Stimulated activated CD8-positive, alpha-beta memory T cell treated with anti-CD3 and anti-CD28 coated beads, Interleukin-7, amount 100 ng/mL, for 1 hour (primary cell): ENCODE measurements around the gene ESPN.

Experiments
- DNase-seq, 2 donors: peaks; one replicate each; pipeline ENCODE4 v3.0.0-alpha.2; 2020; ENCODE audit warnings: low read depth in 2 of 2

ESPN gene

GRCh38 chr1:6498576-6499111 is 74.1 kb downstream of the ESPN start:
- no peak for DNase-seq

GRCh38 chr1:6499296-6499695 is 74.7 kb downstream of the ESPN start:
- DNase-seq = no peak

- DNase-seq = no peak
Observed at GRCh38 chr1:6500544-6501278, 76.1 kb downstream of the ESPN start.

GRCh38 chr1:6501279-6501813 is 76.8 kb downstream of the ESPN start:
- DNase-seq = no peak

DNA sequence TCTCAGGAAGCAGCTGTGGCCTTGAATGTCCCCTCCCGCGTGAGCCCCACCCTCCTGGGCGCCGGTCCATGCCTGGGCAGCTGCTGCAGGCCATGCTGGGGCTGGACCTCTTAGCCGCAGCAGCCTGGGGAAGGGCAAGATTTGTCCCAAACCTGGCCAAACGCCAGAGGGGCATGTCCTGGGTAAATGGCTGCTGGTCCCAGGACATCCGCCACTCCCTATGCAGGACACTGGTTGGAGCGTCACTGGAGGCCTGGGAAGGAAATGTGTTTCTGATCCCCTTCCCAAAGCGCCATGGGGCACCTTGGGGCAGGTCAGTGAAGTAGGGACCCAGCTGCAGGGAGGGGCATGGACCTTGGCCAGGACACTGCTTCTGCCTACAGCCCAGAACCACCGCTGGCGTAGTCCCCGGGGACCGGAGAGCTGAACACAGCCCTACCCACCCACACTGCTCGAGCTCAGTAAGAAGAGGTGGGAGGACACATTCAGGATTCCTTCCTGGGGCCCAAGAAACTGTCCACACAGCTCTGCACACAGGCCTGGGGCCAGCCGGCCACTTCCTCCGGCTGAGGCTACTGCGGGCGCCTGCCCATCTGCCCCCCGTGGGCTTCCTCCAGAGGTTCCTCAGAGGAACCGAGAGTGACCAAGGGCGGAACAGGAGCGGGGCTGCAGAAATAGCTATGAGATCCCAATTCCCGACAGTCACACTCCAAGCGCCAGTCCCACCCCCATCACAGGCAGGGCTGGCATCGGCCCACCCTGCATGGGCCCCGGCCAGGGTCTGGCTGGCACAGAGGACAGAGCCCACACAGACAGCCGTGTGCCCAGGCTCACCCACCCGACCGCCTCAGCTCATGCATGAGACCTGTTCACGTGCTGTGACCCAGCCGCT is 77.7 kb downstream of the ESPN start:
- no peak for DNase-seq

- DNase-seq = no peak
Observed at GRCh38 chr1:6503884-6504602, 79.5 kb downstream of the ESPN start.

DNA sequence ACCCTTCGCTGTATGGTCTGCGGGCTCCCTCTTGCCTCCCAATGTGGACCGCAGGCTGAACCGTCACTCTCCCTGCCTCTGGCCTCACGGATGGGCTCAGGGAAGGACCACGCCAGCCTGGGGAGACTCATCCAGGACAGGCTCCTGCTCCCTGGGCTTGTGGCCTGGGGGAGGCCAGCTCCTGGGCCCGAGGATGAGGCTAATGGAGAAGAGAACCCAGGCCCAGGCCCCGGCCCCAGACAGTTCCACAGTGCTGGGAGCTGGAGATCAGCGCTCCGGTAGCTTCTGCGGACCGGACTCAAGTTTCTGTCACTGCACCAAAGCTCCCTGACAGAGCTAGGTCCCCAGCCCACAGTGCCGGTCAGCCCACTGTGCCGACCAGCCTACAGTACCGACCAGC is 80.3 kb downstream of the ESPN start:
- no peak for DNase-seq

DNA sequence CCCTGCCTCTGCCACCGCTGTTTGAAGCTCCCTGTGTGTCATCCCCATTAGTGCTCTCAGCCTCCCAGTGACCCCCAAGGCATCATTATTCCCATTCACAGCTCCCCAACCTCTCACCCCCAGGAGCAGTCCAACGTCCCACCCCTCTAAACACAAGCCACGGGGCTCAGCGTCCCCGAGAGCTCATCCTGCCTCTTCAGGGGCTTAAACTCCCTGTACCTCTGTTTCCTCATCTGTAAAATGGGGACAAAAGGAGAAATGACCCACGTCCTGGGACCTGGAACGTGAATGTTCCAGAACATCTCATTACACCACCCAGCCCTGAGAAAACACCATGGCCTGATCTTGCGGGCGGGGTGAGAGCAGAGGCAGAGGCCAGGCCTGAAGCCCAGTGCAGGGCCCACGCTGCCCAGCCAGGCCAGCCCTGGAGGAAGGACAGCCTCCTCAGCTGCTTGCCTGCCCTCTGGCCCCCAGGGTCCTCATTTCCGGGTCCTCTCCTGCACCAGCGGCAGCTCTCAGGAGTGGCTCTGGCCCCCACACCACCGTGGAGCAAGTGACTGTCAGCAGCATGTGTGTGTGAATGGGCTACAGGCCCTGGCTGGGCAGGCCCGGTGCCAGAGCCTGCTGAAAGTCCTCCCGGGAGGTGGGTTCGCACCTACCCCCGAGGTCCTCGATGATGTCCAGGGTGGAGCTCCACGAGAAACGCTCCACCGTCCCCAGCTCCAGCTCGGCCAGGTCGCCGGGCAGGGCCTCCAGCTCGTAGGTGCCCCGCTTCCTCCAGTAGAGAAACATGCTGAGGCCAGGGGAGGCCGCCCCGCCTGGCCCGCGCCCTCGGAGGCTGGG is 81.0 kb downstream of the ESPN start:
- no peak for DNase-seq

DNA sequence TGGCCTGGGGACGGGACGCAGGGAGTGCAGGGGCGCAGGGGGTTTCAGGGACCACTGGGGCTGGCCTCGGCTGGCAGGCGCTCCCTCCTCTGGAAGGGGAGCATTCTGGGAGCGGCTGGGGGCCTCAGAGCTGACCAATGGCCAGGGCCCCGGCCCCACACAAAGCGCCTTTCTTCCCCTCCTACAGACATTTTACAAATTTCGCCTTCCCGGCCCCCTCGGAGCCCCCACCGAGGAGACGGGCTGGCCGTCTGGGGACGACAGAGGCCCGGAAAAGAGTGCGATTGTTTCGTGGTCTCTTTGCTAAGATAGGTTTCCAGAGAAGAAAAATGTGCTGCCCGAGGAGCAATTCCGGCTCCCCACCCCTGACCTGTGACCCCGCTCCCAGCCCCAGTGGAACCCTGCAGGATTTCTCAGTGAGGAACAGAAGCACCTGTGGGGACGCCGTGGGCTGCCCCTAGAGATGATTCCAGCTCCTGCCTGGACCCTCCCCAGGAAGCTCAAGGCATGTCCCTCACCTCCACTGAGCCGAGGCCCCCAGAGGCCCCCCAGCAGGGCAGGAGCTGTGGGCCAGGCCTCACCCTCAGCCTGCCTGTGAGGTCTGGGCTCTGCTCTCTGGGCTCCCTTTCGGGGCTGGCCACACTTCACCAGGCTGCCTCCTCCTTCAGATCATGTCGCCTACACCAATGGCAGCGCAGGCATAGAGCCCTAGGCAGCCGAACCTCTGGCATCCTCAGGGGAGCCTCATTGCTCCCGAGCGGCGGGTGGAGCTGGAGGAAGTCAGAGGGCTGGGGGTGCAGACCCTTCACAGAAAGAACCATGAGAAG is 81.8 kb downstream of the ESPN start:
- no peak for DNase-seq

GRCh38 chr1:6507037-6507428 is 82.5 kb downstream of the ESPN start:
- DNase-seq = no peak

- no peak for DNase-seq
Observed at GRCh38 chr1:6507461-6507911, 82.9 kb downstream of the ESPN start.

GRCh38 chr1:6508154-6508815 is 83.7 kb downstream of the ESPN start:
- DNase-seq = no peak

DNA sequence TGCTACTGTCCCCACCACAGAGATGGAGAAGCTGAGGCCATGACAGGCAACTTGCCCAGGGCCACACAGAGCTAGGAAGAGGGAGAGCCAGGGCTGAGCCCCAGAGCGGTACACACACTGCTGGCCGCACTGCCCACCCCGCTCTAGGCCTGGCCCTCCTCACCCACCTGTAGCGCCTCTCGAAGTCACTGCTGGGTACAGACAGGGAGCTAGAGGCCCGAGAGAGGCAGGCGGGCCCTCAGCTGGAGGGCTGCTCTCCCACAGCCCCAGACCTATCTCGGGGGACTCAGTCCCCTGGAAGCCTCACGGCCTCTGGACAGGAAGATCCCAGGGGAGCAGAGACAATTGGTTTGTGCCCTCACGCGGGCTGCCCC is 84.2 kb downstream of the ESPN start:
- no peak for DNase-seq

- DNase-seq = no peak
Observed at GRCh38 chr1:6509220-6509918, 84.8 kb downstream of the ESPN start.

GRCh38 chr1:6509919-6510291 is 85.3 kb downstream of the ESPN start:
- no peak for DNase-seq

DNA sequence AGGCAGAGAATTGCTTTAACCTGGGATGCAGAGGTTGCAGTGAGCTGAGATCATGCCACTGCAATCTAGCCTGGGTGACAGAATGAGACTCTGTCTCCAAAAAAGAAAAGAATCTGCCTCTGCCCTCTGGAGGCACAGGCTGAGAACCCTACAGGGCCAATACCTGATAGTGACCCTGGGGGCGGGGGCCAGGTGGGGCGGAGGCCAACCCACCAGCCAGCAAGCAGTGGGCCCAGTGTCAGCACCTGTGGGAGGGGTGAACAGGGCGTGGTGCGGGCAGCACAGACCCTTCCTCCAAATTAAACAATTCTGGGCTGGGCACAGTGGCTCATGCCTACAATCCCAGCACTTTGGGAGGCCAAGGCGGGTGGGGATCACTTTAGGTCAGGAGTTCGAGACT is 85.9 kb downstream of the ESPN start:
- no peak for DNase-seq
